Mesenchymal stem cell (in vitro differentiated cells and primary cell): ENCODE results near the gene TREM1.
"Not testable (repeated sequence)": the region's sequence is repeated elsewhere in the genome, so short reads cannot be mapped to it uniquely, and the experiment has no call there.

Experiments
- DNase-seq: peaks from one replicate; pipeline ENCODE4 v3.0.0-alpha.2; 2013
- H2AFZ ChIP-seq: one replicate; pipeline ENCODE4 v1.6.1; 2013; ENCODE audit warnings: low read depth, mild to moderate bottlenecking, control low read depth, inconsistent platforms, low read length, moderate library complexity
- H2AK5ac ChIP-seq: 2 replicates; pipeline ENCODE4 v1.6.1; 2013; ENCODE audit warnings: low read length, moderate library complexity, mild to moderate bottlenecking, inconsistent platforms; ENCODE audit not compliant: severe bottlenecking
- H2BK120ac ChIP-seq: one replicate; pipeline ENCODE4 v1.6.1; 2013; ENCODE audit warnings: low read depth, mild to moderate bottlenecking, inconsistent platforms, low read length, moderate library complexity
- H2BK12ac ChIP-seq, 2 experiments: one replicate each; pipeline ENCODE4 v1.6.1; 2013; ENCODE audit warnings: inconsistent platforms in 2 of 2, low read length in 2 of 2, mild to moderate bottlenecking in 2 of 2, moderate library complexity in 2 of 2, control low read depth in 1 of 2
- H2BK15ac ChIP-seq: one replicate; pipeline ENCODE4 v1.6.1; 2013; ENCODE audit warnings: mild to moderate bottlenecking, low read depth, inconsistent platforms; ENCODE audit not compliant: poor library complexity, severe bottlenecking
- H2BK5ac ChIP-seq: 2 replicates; pipeline ENCODE4 v1.6.1; 2013; ENCODE audit warnings: low read depth, mild to moderate bottlenecking, low read length, control low read depth, inconsistent platforms; ENCODE audit not compliant: poor library complexity, severe bottlenecking
- H3K14ac ChIP-seq, 2 experiments: one replicate each; pipeline ENCODE4 v1.6.1; 2013; ENCODE audit warnings: inconsistent platforms in 2 of 2, low read length in 2 of 2, control low read depth in 1 of 2, mild to moderate bottlenecking in 1 of 2, moderate library complexity in 1 of 2
- H3K18ac ChIP-seq, 2 experiments: one replicate each; pipeline ENCODE4 v1.6.1; 2013; ENCODE audit warnings: inconsistent platforms in 2 of 2, low read length in 2 of 2, control low read depth in 1 of 2, low read depth in 1 of 2, mild to moderate bottlenecking in 1 of 2
- H3K23ac ChIP-seq, 2 experiments: one replicate each; pipeline ENCODE4 v1.6.1; 2013; ENCODE audit warnings: inconsistent platforms in 2 of 2, low read length in 2 of 2, mild to moderate bottlenecking in 2 of 2, moderate library complexity in 2 of 2, control low read depth in 1 of 2
- H3K27ac ChIP-seq: 2 replicates; pipeline ENCODE4 v1.5.1; 2013; ENCODE audit warnings: mild to moderate bottlenecking, moderate library complexity, low read length, control low read depth, inconsistent platforms; ENCODE audit not compliant: poor library complexity, severe bottlenecking
- H3K27me3 ChIP-seq, 2 experiments: 2 replicates each; pipeline versions ENCODE4 v1.6.1 to v1.7.0; 2013; ENCODE audit warnings: low read length in 2 of 2, mild to moderate bottlenecking in 2 of 2, moderate library complexity in 2 of 2, control low read depth in 1 of 2, inconsistent platforms in 1 of 2; ENCODE audit not compliant: control insufficient read depth in 1 of 2, insufficient read depth in 1 of 2
- H3K36me3 ChIP-seq, 2 experiments: 2 replicates each; pipeline versions ENCODE4 v1.6.1 to v1.7.0; 2013; ENCODE audit warnings: low read length in 2 of 2, control low read depth in 1 of 2, inconsistent platforms in 1 of 2, low read depth in 1 of 2, mild to moderate bottlenecking in 1 of 2; ENCODE audit not compliant: insufficient read depth in 2 of 2, control insufficient read depth in 1 of 2
- H3K4ac ChIP-seq, 2 experiments: one replicate each; pipeline ENCODE4 v1.6.1; 2013; ENCODE audit warnings: inconsistent platforms in 2 of 2, low read length in 2 of 2, mild to moderate bottlenecking in 2 of 2, moderate library complexity in 2 of 2, control low read depth in 1 of 2, low read depth in 1 of 2
- H3K4me1 ChIP-seq: 2 replicates; pipeline ENCODE4 v1.6.1; 2013; ENCODE audit warnings: low read depth, low read length, control low read depth; ENCODE audit not compliant: control insufficient read depth, insufficient read depth
- H3K4me2 ChIP-seq: 2 replicates; pipeline ENCODE4 v1.6.1; 2013; ENCODE audit warnings: low read length, mild to moderate bottlenecking, inconsistent platforms; ENCODE audit not compliant: poor library complexity, severe bottlenecking
- H3K4me3 ChIP-seq, 2 experiments: 2 replicates each; pipeline versions ENCODE4 v1.5.1 to v1.7.0; 2013; ENCODE audit warnings: low read length in 2 of 2, mild to moderate bottlenecking in 2 of 2, control low read depth in 1 of 2, low read depth in 1 of 2; ENCODE audit not compliant: insufficient read depth in 1 of 2
- H3K79me1 ChIP-seq: replicated peaks from 2 replicates; pipeline ENCODE4 v1.6.1; 2013; ENCODE audit warnings: mild to moderate bottlenecking, control low read depth, low read length, inconsistent platforms; ENCODE audit not compliant: poor library complexity, severe bottlenecking
- H3K9ac ChIP-seq: 2 replicates; pipeline ENCODE4 v1.7.0; 2013; ENCODE audit warnings: mild to moderate bottlenecking, low read length, moderate library complexity
- H3K9me3 ChIP-seq: 2 replicates; pipeline ENCODE4 v1.7.0; 2013; ENCODE audit warnings: mild to moderate bottlenecking, low read length; ENCODE audit not compliant: control insufficient read depth
- H4K8ac ChIP-seq: one replicate; pipeline ENCODE4 v1.6.1; 2013; ENCODE audit warnings: inconsistent platforms, mild to moderate bottlenecking, low read length, moderate library complexity
- H4K91ac ChIP-seq: one replicate; pipeline ENCODE4 v1.6.1; 2013; ENCODE audit warnings: mild to moderate bottlenecking, low read length, inconsistent platforms
- WGBS: methylation state at CpG from one replicate; pipeline ENCODE4 v1.1.7; 2013; ENCODE audit warnings: mixed read lengths; 5-methylcytosine and 5-hydroxymethylcytosine counted together

The TREM1 gene

GRCh38 chr6:41302638-41303037 is 16.2 kb upstream of the TREM1 start:
- Histone ChIP-seq H2BK120ac (no peak overlapping the region), H3K4me1 (no peaks in the 10 kb centered on the region), H4K8ac (no peak overlapping the region), H2BK15ac (no peak overlapping the region), H2AK5ac (no peak overlapping the region), H3K79me1 (no peaks in the 10 kb centered on the region), H2AFZ (no peak overlapping the region), H3K9me3 (peaks cover 6% of the 10 kb centered on the region), H4K91ac (no peak overlapping the region), H3K18ac (no peak overlapping the region), H3K4me3 (no peak overlapping the region), H3K4ac (no peak overlapping the region), H3K14ac (no peak overlapping the region), H3K36me3 (no peaks in the 10 kb centered on the region), H3K4me2 (no peak overlapping the region), H3K23ac (no peak overlapping the region), H3K9ac (no peak overlapping the region), H3K27ac (no peak overlapping the region), H2BK5ac (no peak overlapping the region), H2BK12ac (no peak overlapping the region), H3K27me3 (peaks cover 11 to 16% of the 10 kb centered on the region in 2 experiments)
- 89% methylated on average over 5 of the region's 5 CpGs for WGBS
- DNase-seq: no peak

GRCh38 chr6:41298785-41299502 is 12.5 kb upstream of the TREM1 start:
- H2BK15ac ChIP-seq: no peak overlapping the region
- H3K9ac ChIP-seq: no peak overlapping the region
- H4K91ac ChIP-seq: no peak overlapping the region
- no peak overlapping the region for H2AK5ac ChIP-seq
- DNase-seq: no peak
- H3K79me1 ChIP-seq: no peaks in the 10 kb centered on the region
- no peak overlapping the region for H2BK12ac ChIP-seq
- no peak overlapping the region for H3K4ac ChIP-seq
- H3K36me3 ChIP-seq: no peaks in the 10 kb centered on the region
- no peaks in the 10 kb centered on the region for H3K4me1 ChIP-seq
- WGBS: 75% methylated on average over 2 of the region's 3 CpGs
- no peak overlapping the region for H2AFZ ChIP-seq
- H3K9me3 ChIP-seq: peaks cover 6% of the 10 kb centered on the region
- H3K18ac ChIP-seq: no peak overlapping the region
- no peak overlapping the region for H2BK5ac ChIP-seq
- no peak overlapping the region for H3K4me2 ChIP-seq
- peaks cover 7 to 19% of the 10 kb centered on the region in 2 experiments for H3K27me3 ChIP-seq
- no peak overlapping the region for H3K27ac ChIP-seq
- no peak overlapping the region for H4K8ac ChIP-seq
- no peak overlapping the region for H3K14ac ChIP-seq
- no peak overlapping the region for H3K23ac ChIP-seq
- H3K4me3 ChIP-seq: no peak overlapping the region
- no peak overlapping the region for H2BK120ac ChIP-seq

GRCh38 chr6:41297248-41297647 is 10.8 kb upstream of the TREM1 start:
- H3K9ac ChIP-seq, H2BK12ac ChIP-seq, H3K9me3 ChIP-seq, H2BK5ac ChIP-seq, H2BK15ac ChIP-seq, H4K91ac ChIP-seq, H3K4me3 ChIP-seq, H3K36me3 ChIP-seq, H3K18ac ChIP-seq, H3K23ac ChIP-seq, H3K4me1 ChIP-seq, H3K14ac ChIP-seq, H2AFZ ChIP-seq, H2BK120ac ChIP-seq, H2AK5ac ChIP-seq, DNase-seq, H3K4ac ChIP-seq, H3K27ac ChIP-seq, H4K8ac ChIP-seq, H3K4me2 ChIP-seq, H3K79me1 ChIP-seq: not testable (repeated sequence)
- 74% methylated on average over 5 of the region's 5 CpGs for WGBS
- peaks cover 11 to 19% of the 10 kb centered on the region in 2 experiments for H3K27me3 ChIP-seq

DNA sequence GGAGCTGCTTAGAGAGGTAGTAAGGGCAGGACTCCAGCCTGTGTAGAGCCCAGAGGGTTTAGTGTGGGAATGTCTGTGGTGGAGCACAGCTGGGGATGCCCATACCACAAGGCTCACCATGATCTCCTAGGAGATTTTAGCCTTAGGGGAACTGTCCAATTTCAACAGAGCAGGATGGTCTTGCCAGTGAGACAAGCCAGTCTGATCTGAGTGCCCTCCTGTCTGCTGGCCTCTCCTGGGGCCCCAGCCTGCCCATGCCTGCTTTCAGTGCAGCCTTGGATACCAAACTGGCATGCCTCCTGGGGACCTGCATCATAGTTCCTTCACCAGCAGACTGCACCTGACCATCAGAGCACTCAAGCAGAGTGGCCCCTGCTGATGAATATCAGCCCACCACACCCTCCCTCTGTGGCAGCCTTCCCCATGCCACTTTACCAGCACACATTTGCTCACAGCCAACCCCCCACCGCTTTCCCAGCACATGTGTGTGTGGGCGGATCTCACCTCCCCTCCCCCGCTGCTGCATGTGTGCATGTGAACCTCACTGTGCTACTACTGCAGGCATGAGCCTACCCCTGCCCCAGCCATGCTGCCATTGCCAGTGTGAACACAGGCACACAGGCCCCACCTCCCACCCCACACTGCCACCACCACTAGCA is 7.9 kb upstream of the TREM1 start:
- Histone ChIP-seq H4K8ac (no peak overlapping the region), H3K36me3 (no peaks in the 10 kb centered on the region), H2AFZ (no peak overlapping the region), H3K4me1 (no peaks in the 10 kb centered on the region), H3K23ac (no peak overlapping the region), H3K27ac (no peak overlapping the region), H3K9me3 (no peaks in the 10 kb centered on the region), H3K27me3 (peaks cover 19 to 20% of the 10 kb centered on the region in 2 experiments), H3K4ac (no peak overlapping the region), H2AK5ac (no peak overlapping the region), H2BK120ac (no peak overlapping the region), H2BK15ac (no peak overlapping the region), H3K4me3 (no peak overlapping the region), H2BK5ac (no peak overlapping the region), H3K9ac (no peak overlapping the region), H3K79me1 (no peaks in the 10 kb centered on the region), H4K91ac (no peak overlapping the region), H2BK12ac (no peak overlapping the region), H3K4me2 (no peak overlapping the region), H3K14ac (peak overlapping the region in 1 of 2 experiments; percentile 83), H3K18ac (no peak overlapping the region)
- 89% methylated on average over 3 of the region's 3 CpGs for WGBS
- DNase-seq: no peak
